ENCODE data around the gene SYN1.
"Not testable (repeated sequence)": the region's sequence is repeated elsewhere in the genome, so short reads cannot be mapped to it uniquely, and the experiment has no call there.

The SYN1 gene

GRCh38 chrX:47634871-47635575 lies 15.4 kb upstream of the SYN1 start:
- no peak for DNase-seq (ENCODE audit: low read depth in 4 of 4, low spot score in 1 of 4)

DNA sequence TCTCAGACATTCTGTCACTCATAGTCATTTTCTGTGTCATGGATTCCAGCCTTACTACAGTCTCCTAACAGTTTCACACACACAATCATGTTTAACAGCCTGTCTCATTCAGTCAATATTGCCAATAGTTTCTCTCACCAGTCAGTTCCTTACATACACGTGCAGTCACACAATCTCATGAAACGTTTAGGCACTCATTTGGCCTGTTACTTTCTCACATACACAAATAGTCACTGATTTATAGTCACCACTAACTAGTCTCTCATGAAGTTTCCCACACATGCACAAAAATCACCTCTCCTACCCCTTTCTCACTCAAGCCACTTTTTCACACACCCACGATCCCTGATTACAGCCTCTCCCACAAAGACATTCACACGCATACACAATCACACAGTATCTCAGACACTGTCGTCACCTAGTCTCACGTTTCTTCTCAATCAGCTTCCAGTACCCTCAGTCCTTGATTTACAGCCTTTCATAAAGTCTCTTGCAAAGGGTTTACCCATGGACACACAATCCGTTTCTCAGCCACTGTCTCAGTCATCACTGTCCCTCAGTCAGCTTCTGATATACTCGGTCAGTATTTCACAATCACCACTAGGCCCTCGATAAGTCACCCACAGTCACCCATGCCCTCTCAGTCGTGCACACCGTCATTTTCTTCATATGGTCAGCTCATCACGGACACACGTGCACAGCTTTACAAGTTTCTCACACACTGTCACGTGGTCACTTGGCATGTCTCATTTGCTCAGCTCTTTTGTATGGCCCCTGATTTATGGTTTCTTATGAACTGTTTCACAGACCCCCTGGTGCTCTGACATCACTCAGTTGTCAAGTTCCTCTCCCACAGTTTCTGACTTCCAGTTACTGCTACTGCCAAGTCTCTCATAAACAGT lies 14.3 kb upstream of the SYN1 start:
- DNase-seq (ENCODE audit: low read depth in 4 of 4, low spot score in 1 of 4) = no peak

DNA sequence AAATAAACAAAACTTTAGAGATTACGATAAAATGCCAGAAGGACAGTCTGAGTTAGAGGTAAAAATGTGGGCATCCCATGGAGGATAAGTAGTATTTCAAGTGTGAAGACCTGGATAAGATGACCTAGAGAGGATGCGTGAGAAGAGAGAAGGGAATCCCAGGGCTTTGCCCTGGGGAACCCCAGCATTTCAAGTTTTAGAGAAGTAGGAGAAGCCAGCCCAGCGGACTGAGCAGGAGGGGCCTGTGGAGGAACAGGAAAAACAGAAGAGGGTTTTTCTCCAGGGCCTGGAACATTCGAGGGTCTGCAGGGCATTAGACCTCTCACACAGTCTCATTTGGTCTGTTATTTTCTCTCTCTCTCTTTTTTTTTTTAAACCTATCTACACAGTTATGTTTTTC lies 13.0 kb upstream of the SYN1 start:
- DNase-seq (ENCODE audit: low read depth in 4 of 4, low spot score in 1 of 4) = no peak

DNA sequence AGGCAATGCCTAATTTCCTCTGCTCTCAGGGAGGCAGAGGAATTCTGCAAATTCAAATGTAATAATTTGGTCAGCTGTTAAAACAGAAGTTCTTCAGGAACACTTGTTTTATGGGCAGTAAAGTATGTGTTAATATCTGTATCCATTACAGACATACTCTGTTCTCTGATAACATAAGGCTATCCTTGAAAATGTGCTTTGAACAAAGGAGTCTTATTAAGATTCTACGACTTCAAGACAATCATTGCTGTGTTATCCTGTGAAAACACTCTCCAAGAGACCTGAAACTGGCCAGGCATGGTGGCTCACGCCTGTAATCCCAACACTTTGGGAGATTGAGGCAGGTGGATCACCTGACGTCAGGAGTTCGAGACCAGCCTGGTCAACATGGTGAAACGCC lies 12.0 kb upstream of the SYN1 start:
- no peak for DNase-seq (ENCODE audit: low read depth in 4 of 4, low spot score in 1 of 4)

- no peak for DNase-seq (ENCODE audit: low read depth in 4 of 4, low spot score in 1 of 4)
These were observed 10.0 kb upstream of the SYN1 start, which contains the start of gene CFP for GRCh38 chrX:47629419-47630200. TSS of gene CFP (minus strand) at chrX:47629930. CDS start at chrX:47629844, 86 bp downstream.

GRCh38 chrX:47628982-47629381 lies 9.3 kb upstream of the SYN1 start:
- DNase-seq (ENCODE audit: low read depth in 4 of 4, low spot score in 1 of 4) = no peak

DNA sequence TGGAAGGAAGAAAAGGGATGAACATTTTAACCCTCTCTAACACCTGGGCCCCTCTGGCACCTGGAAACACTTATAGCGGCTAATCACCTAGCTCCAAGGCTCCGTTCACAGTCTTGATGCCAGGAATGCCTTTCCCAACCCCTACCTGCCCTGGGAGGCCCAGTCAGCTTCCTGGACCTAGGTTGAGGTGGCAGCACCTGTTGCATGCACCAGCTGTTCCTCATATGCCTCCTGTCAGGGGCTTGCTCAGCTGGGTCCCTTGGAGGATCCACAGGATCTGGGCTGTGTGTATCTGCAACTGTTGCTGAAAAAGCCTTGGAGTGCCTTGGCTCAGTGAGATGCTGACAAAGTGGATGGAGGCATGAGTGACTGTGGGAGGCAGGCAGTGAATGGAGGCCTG lies 5.7 kb upstream of the SYN1 start:
- no peak for DNase-seq (ENCODE audit: low read depth in 4 of 4, low spot score in 1 of 4)

GRCh38 chrX:47623540-47624027 lies 3.9 kb upstream of the SYN1 start:
- DNase-seq (ENCODE audit: low read depth in 4 of 4, low spot score in 1 of 4) = peak in 1 of 4 experiments; percentile 20

DNA sequence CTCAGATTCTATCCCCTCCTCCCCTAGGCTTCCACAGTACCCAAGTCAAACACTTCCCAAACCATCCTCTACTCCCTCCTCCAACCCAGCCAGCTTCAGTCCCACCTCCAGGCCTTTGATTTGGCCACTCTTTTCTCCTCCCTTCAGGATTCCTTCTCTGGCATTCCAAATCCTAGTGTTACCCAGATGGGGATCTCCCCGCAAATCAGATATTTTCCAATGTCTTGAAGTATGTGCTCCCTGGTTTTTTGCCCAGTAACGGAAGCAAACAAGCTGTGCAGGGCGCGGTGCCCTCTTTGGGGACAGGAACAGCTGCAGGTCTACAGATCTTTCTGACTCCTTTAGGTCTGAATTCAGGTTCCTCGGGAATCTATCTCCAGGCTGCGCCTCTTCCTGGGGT lies 2.2 kb upstream of the SYN1 start:
- no peak for DNase-seq (ENCODE audit: low read depth in 4 of 4, low spot score in 1 of 4)

DNA sequence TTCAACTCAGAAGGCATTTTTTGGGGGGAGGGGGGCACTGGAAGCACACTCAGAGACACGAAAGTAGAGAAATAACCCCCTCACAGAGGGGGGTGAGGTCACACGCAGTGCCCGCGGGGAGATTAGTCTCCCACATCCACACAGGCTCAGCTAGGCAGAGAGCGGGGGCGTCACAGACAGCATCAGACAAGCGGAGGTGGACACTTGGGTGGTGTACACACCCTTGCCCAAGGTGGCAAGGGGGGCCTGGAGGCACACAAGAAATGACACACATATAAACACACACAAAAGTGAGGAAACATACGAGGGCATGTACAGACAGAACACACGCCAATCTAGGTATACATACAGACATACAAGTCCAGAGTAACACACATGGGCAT lies 637 bp upstream of the SYN1 start:
- DNase-seq (ENCODE audit: low read depth in 4 of 4, low spot score in 1 of 4) = no peak

DNA sequence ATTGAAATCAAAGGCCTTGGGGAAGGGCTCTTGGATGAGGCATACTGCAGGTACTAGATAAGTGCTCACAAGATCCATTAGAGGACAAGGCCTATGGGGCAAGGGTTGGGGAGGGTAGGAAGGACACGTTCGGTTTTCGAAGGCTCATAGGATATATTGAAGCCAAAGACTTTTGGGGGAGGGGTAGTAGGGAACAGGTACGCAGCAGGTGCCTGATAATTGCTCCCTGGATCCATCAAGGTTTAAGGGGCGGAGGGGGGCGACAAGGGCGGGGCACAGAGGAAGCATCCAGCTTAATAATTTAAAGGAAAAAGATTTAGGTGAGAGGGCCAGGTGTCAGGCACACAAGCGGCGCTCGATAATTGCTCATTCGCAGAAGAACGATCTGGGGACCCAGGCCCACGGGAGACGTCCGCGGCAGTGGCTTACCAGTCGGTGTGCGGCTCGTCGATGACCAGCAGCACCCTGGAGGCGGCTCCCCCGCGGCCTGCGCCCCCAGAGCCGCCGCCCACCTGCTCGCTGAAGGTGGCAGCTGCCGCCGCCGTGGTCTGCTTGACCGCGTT lies 653 bp downstream of the SYN1 start:
- DNase-seq (ENCODE audit: low read depth in 4 of 4, low spot score in 1 of 4) = no peak

- DNase-seq (ENCODE audit: low read depth in 4 of 4, low spot score in 1 of 4) = no peak
These were observed 5.0 kb downstream of the SYN1 start for GRCh38 chrX:47614618-47615017.

DNA sequence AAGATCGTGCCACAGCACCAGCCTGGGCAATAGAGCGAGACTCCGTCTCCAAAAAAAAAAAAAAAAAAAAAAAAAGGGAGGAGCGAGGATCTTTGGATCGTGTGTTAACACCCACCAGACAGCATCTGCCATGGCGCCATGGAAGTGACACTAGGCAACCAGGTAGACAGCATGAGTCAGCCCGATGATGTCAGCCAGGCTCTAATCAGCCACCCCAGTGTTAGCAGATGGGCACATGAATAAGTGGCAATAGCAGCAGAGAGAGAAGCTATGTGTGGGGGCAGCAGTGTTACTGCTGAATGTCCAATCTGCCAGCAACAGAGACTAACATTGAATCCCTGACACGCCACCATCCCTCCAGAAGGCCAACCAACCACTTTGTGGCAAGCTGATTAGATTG lies 6.6 kb downstream of the SYN1 start:
- DNase-seq (ENCODE audit: low read depth in 4 of 4, low spot score in 1 of 4) = no peak

DNA sequence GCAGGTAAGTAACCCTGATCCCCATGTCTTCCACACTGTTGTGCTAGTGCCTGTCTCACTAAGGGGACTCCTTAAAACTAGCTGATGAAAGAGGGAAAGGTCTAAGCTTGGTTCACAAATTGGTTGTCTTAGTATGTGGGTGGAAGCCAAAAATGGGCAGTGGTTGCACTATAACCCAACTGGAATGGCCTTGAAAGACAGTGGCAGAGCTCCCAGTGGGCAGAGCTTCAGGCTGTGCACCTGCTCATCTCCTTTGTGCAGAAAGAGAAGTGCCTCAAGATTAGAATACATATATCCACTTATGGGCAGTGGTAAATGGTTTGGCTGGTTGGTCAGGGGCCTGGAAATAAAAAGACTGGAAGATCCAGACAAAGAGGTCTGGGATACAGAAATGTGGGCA lies 7.2 kb downstream of the SYN1 start:
- no peak for DNase-seq (ENCODE audit: low read depth in 4 of 4, low spot score in 1 of 4)

- no peak for DNase-seq (ENCODE audit: low read depth in 4 of 4, low spot score in 1 of 4)
These were observed 7.7 kb downstream of the SYN1 start for GRCh38 chrX:47611926-47612325.

GRCh38 chrX:47611489-47611888 lies 8.2 kb downstream of the SYN1 start:
- DNase-seq (ENCODE audit: low read depth in 4 of 4, low spot score in 1 of 4) = no peak

DNA sequence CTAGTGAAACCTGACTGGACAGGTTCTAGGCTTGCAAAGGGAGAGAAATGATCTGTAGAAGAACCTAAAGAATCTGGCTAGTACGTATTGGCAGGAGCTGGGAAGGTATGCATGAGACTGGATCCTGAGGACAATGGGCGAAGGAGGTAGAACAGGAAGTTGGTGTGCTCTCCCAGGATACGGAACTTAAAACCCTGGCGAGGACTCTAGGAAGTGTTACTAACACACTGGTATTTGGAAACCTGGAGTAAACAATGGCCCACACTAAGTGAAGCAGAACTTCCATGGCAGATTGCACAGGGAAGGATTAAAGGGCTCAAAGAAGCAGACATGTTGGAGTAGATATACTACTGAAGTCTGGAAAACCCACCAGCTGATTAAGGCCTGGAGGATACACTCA lies 9.1 kb downstream of the SYN1 start:
- DNase-seq (ENCODE audit: low read depth in 4 of 4, low spot score in 1 of 4) = no peak

- DNase-seq (ENCODE audit: low read depth in 4 of 4, low spot score in 1 of 4) = no peak
These were observed 11.4 kb downstream of the SYN1 start for GRCh38 chrX:47608130-47608810.

GRCh38 chrX:47607091-47607490 lies 12.6 kb downstream of the SYN1 start:
- DNase-seq (ENCODE audit: low read depth in 4 of 4, low spot score in 1 of 4) = no peak

- no peak for DNase-seq (ENCODE audit: low read depth in 4 of 4, low spot score in 1 of 4)
These were observed 14.6 kb downstream of the SYN1 start for GRCh38 chrX:47605024-47605423.

GRCh38 chrX:47603125-47603524 lies 16.5 kb downstream of the SYN1 start:
- not testable (repeated sequence) for DNase-seq (ENCODE audit: low read depth in 4 of 4, low spot score in 1 of 4)

Measured in stimulated activated CD4-positive, alpha-beta T cell treated with anti-CD3 and anti-CD28 coated beads, Interleukin-1b, Interleukin-23, amount 100 ng/mL, for 24 hours (primary cell).